HepG2 (cell line): ENCODE measurements around the gene EBF4. TPM values are rescaled to one million over a fixed set of nuclear protein-coding genes. Genes with fewer than 3 reads are reported as not detected.

Experiments
- DRAP1 ChIP-seq: IDR thresholded peaks from 2 replicates; pipeline ENCODE4 v1.6.1; 2016; ENCODE audit warnings: missing genetic modification reagents, missing compliant biosample characterization
- FOXO4 ChIP-seq: sonication (generic); formaldehyde crosslinking; conservative IDR thresholded peaks from 2 replicates; pipeline ENCODE4 v1.8.1; 2023; ENCODE audit warnings: missing genetic modification reagents
- GTF3A ChIP-seq: sonication (generic); formaldehyde crosslinking; conservative IDR thresholded peaks from 2 replicates; pipeline ENCODE4 v1.4.0; 2020; ENCODE audit warnings: mild to moderate bottlenecking, missing genetic modification reagents
- HNRNPL ChIP-seq: fragments of 200-400 bp; formaldehyde crosslinking; IDR thresholded peaks from 2 replicates; pipeline ENCODE4 v1.6.1; 2017; ENCODE audit warnings: mild to moderate bottlenecking, low read depth, low read length
- ISX ChIP-seq: sonication (generic); formaldehyde crosslinking; conservative IDR thresholded peaks from 2 replicates; pipeline ENCODE4 v1.5.0; 2020; ENCODE audit warnings: missing genetic modification reagents
- KAT8 ChIP-seq: IDR thresholded peaks from 2 replicates; pipeline ENCODE4 v1.6.1; 2016; ENCODE audit warnings: missing genetic modification reagents, missing compliant biosample characterization
- MTA1 ChIP-seq: sonication (generic); formaldehyde crosslinking; IDR thresholded peaks from 2 replicates; pipeline ENCODE4 v1.4.0; 2020; ENCODE audit warnings: missing genetic modification reagents, mild to moderate bottlenecking, borderline replicate concordance
- NFYB ChIP-seq: sonication (generic); formaldehyde crosslinking; IDR thresholded peaks from 2 replicates; pipeline ENCODE4 v1.4.0; 2020; ENCODE audit warnings: missing genetic modification reagents
- RNF219 ChIP-seq: sonication (generic); formaldehyde crosslinking; IDR thresholded peaks from 2 replicates; pipeline ENCODE4 v1.5.0; 2020; ENCODE audit warnings: mild to moderate bottlenecking, missing genetic modification reagents
- TARDBP ChIP-seq: sonication (generic); formaldehyde crosslinking; IDR thresholded peaks from 2 replicates; pipeline ENCODE4 v1.8.0; 2022; ENCODE audit warnings: mild to moderate bottlenecking, missing genetic modification reagents
- TCF7 ChIP-seq: sonication (generic); IDR thresholded peaks from 2 replicates; pipeline ENCODE4 v1.6.1; 2016; ENCODE audit warnings: antibody characterized with exemption, low read depth
- ZNF205 ChIP-seq: IDR thresholded peaks from 2 replicates; pipeline ENCODE4 v1.6.1; 2018; ENCODE audit warnings: missing biosample characterization, missing genetic modification reagents
- ZNF207 ChIP-seq: fragments of 450-650 bp; IDR thresholded peaks from 2 replicates; pipeline ENCODE4 v1.6.1; 2016; ENCODE audit warnings: antibody characterized with exemption, borderline replicate concordance
- ZNF44 ChIP-seq: sonication (generic); formaldehyde crosslinking; IDR thresholded peaks from 2 replicates; pipeline ENCODE4 v1.5.1; 2020; ENCODE audit warnings: mild to moderate bottlenecking, missing genetic modification reagents
- ZNF530 ChIP-seq: sonication (generic); formaldehyde crosslinking; IDR thresholded peaks from 2 replicates; pipeline ENCODE4 v1.5.0; 2020; ENCODE audit warnings: low read depth, mild to moderate bottlenecking, missing genetic modification reagents
- polyA plus RNA-seq, 8 experiments: library from polyadenylated mRNA; depleted of rRNA in 3 of 8; stranded (reverse) in 7 of 8; unstranded in 1 of 8; fragments of >200 nt; fragmentation: Illumina TruSeq in 4 of 8; extraction: Trizol in 4 of 8; gene quantifications; 2 replicates each; pipeline versions ENCODE4 v1.2.1 to v1.2.3, GENCODE V29; 2011 to 2016; ENCODE audit warnings: low read depth in 4 of 8, missing spikeins in 1 of 8, mixed read lengths in 1 of 8; ENCODE audit not compliant: insufficient read depth in 1 of 8
- total RNA-seq, 5 experiments: library from RNA; depleted of rRNA; stranded (reverse); fragments of >200 nt; fragmentation: Illumina TruSeq; extraction: Trizol; gene quantifications; 2 replicates each; pipeline ENCODE4 v1.2.3, GENCODE V29; 2016; ENCODE audit warnings: low read depth in 1 of 5
- TF ChIP-seq, protein P1 (sequence below): sonication (generic); formaldehyde crosslinking; IDR thresholded peaks from 2 replicates; pipeline ENCODE4 v1.5.1; 2020; ENCODE audit warnings: missing genetic modification reagents, mild to moderate bottlenecking, borderline replicate concordance
- TF ChIP-seq, protein P2 (sequence below): sonication (generic); formaldehyde crosslinking; IDR thresholded peaks from 2 replicates; pipeline ENCODE4 v1.4.0; 2020; ENCODE audit warnings: missing genetic modification reagents, mild to moderate bottlenecking, borderline replicate concordance
- TF ChIP-seq, protein P3 (sequence below), 2 experiments: sonication (generic) in 1 of 2; formaldehyde crosslinking in 1 of 2; IDR thresholded peaks; 2 replicates each; pipeline versions ENCODE4 v1.5.1 to v1.6.1; 2011 to 2020; ENCODE audit warnings: borderline replicate concordance in 1 of 2, low read depth in 1 of 2, low read length in 1 of 2, mild to moderate bottlenecking in 1 of 2, missing genetic modification reagents in 1 of 2, moderate library complexity in 1 of 2

EBF4 gene
- total and polyA plus RNA-seq, 2 of the 13 experiments (the other 11 are each of a cell fraction or from before 2014, with no cell fraction given) = 0.84 to 2.2 TPM

- TF ChIP-seq FOXO4 (CRISPR knock-in tag) = no peak
- TF ChIP-seq DRAP1 (CRISPR knock-in tag) = peak; percentile 95
- TF ChIP-seq ZNF205 (CRISPR knock-in tag) = peak; percentile 78; the same call in 1 of the 2 replicates
- 0 out of 2 replicates have a peak, but pooled peaks have one; percentile 70 for TF ChIP-seq ZNF44 (CRISPR knock-in tag)
- peak; percentile 84 for TF ChIP-seq KAT8 (CRISPR knock-in tag)
- TF ChIP-seq ZNF207 = no peak
- no peak for TF ChIP-seq TCF7
- peak; percentile 77; the same call in 1 of the 2 replicates for TF ChIP-seq TARDBP
- peak; percentile 96 for TF ChIP-seq GTF3A (CRISPR knock-in tag)
- TF ChIP-seq RNF219 (CRISPR knock-in tag) = no peak; the same call in 1 of the 2 replicates
- no peak for TF ChIP-seq ZNF530
- TF ChIP-seq, protein P1, sequence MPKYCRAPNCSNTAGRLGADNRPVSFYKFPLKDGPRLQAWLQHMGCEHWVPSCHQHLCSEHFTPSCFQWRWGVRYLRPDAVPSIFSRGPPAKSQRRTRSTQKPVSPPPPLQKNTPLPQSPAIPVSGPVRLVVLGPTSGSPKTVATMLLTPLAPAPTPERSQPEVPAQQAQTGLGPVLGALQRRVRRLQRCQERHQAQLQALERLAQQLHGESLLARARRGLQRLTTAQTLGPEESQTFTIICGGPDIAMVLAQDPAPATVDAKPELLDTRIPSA (CRISPR knock-in tag) = peak; percentile 31; the same call in 1 of the 2 replicates
- TF ChIP-seq MTA1 (CRISPR knock-in tag) = peak; percentile 86
- TF ChIP-seq, protein P2, sequence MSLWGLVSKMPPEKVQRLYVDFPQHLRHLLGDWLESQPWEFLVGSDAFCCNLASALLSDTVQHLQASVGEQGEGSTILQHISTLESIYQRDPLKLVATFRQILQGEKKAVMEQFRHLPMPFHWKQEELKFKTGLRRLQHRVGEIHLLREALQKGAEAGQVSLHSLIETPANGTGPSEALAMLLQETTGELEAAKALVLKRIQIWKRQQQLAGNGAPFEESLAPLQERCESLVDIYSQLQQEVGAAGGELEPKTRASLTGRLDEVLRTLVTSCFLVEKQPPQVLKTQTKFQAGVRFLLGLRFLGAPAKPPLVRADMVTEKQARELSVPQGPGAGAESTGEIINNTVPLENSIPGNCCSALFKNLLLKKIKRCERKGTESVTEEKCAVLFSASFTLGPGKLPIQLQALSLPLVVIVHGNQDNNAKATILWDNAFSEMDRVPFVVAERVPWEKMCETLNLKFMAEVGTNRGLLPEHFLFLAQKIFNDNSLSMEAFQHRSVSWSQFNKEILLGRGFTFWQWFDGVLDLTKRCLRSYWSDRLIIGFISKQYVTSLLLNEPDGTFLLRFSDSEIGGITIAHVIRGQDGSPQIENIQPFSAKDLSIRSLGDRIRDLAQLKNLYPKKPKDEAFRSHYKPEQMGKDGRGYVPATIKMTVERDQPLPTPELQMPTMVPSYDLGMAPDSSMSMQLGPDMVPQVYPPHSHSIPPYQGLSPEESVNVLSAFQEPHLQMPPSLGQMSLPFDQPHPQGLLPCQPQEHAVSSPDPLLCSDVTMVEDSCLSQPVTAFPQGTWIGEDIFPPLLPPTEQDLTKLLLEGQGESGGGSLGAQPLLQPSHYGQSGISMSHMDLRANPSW (CRISPR knock-in tag) = no peak; the same call in 1 of the 2 replicates
- TF ChIP-seq NFYB (CRISPR knock-in tag) = peak; percentile 86
- TF ChIP-seq ISX = peak; percentile 71
- TF ChIP-seq, protein P3, sequence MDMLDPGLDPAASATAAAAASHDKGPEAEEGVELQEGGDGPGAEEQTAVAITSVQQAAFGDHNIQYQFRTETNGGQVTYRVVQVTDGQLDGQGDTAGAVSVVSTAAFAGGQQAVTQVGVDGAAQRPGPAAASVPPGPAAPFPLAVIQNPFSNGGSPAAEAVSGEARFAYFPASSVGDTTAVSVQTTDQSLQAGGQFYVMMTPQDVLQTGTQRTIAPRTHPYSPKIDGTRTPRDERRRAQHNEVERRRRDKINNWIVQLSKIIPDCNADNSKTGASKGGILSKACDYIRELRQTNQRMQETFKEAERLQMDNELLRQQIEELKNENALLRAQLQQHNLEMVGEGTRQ (IDR thresholded peaks at IDR 0.05; ENCODE audit: low read depth, low read length) = peak; percentile 56
- TF ChIP-seq, protein P3 (CRISPR knock-in tag; IDR thresholded peaks at IDR 0.05; ENCODE audit: borderline replicate concordance) = peak; percentile 74
- TF ChIP-seq HNRNPL = no peak
Observed at GRCh38 chr20:2651772-2652723, 40.5 kb upstream of the EBF4 start, which contains the start of gene NOP56 (continued).
